Spleen (tissue), 11 donors: Measurements from ENCODE around the gene IGSF5. TPM values are rescaled to one million over a fixed set of nuclear protein-coding genes. Genes with fewer than 3 reads are reported as not detected.

Source experiments
- DNase-seq: peaks from one replicate; pipeline ENCODE4 v3.0.0-alpha.2; 2020
- H3K27ac ChIP-seq, 8 donors: fragments of 200-600 bp; sonication (generic) in 7 of 8; 1 replicate in 4 of 8; 2 replicates in 4 of 8; pipeline versions ENCODE4 v1.5.0 to v1.8.0; 2016 to 2021; ENCODE audit warnings: inconsistent platforms in 4 of 8, mild to moderate bottlenecking in 4 of 8, moderate library complexity in 1 of 8
- H3K27me3 ChIP-seq, 7 donors: fragments of 200-600 bp; sonication (generic) in 6 of 7; replicated peaks in 1 of 7; 1 replicate in 4 of 7; 2 replicates in 3 of 7; pipeline versions ENCODE4 v1.5.0 to v1.8.0; 2016 to 2021; ENCODE audit warnings: inconsistent platforms in 3 of 7, mild to moderate bottlenecking in 1 of 7
- H3K36me3 ChIP-seq, 6 donors: fragments of 200-600 bp; sonication (generic) in 5 of 6; 1 replicate in 4 of 6; 2 replicates in 2 of 6; pipeline versions ENCODE4 v1.5.0 to v1.8.0; 2016 to 2021; ENCODE audit warnings: inconsistent platforms in 2 of 6
- H3K4me1 ChIP-seq, 6 donors: fragments of 200-600 bp; sonication (generic) in 5 of 6; 1 replicate in 3 of 6; 2 replicates in 3 of 6; pipeline versions ENCODE4 v1.5.0 to v1.8.0; 2016 to 2021; ENCODE audit warnings: inconsistent platforms in 3 of 6
- H3K4me3 ChIP-seq, 8 donors: fragments of 200-600 bp; sonication (generic) in 7 of 8; 1 replicate in 4 of 8; 2 replicates in 4 of 8; pipeline versions ENCODE4 v1.5.0 to v1.8.0; 2016 to 2021; ENCODE audit warnings: inconsistent platforms in 4 of 8, mild to moderate bottlenecking in 4 of 8, moderate library complexity in 2 of 8
- H3K9me3 ChIP-seq, 8 donors: fragments of 200-600 bp; sonication (generic) in 7 of 8; 1 replicate in 4 of 8; 2 replicates in 4 of 8; pipeline versions ENCODE4 v1.5.0 to v1.8.0; 2016 to 2021; ENCODE audit warnings: inconsistent platforms in 4 of 8
- CTCF ChIP-seq, 11 experiments: fragments of 200-600 bp in 7 of 11; fragments of 450-650 bp in 4 of 11; sonication (generic) in 4 of 11; IDR thresholded peaks in 8 of 11; conservative IDR thresholded peaks in 3 of 11; 1 replicate in 7 of 11; 2 replicates in 4 of 11; pipeline versions ENCODE4 v1.4.0 to v1.8.0; 2016 to 2021; ENCODE audit warnings: antibody characterized with exemption in 11 of 11, inconsistent platforms in 4 of 11, mild to moderate bottlenecking in 1 of 11
- POLR2A ChIP-seq, 3 donors: fragments of 450-650 bp; IDR thresholded peaks; one replicate each; pipeline ENCODE4 v1.5.1; 2017; ENCODE audit warnings: antibody characterized with exemption in 3 of 3, mild to moderate bottlenecking in 1 of 3
- POLR2AphosphoS5 ChIP-seq, 3 donors: sonication (generic); formaldehyde crosslinking; IDR thresholded peaks; one replicate each; pipeline ENCODE4 v1.5.1; 2017; ENCODE audit warnings: antibody characterized with exemption in 3 of 3
- WGBS, 5 donors: extraction: QIAGEN DNeasy Blood & Tissue Kit in 3 of 5; methylation state at CpG; one replicate each; pipeline versions ENCODE4 v1.1.5 to v1.1.7; 2013 to 2018; 5-methylcytosine and 5-hydroxymethylcytosine counted together
- intact Hi-C: fragments of 100-400 bp; cut with DNase I; formaldehyde crosslinking; loops from one replicate; pipeline ENCODE4 v1.15.0; 2023; ENCODE audit warnings: low total_unique reads
- polyA plus RNA-seq, 3 donors: library from polyadenylated mRNA; stranded (reverse); fragments of 200-250 nt; gene quantifications; one replicate each; pipeline ENCODE4 v1.2.1, GENCODE V29; 2013
- total RNA-seq, 7 donors: library from RNA; depleted of rRNA in 3 of 7; stranded (reverse); fragments of >200 nt in 3 of 7; fragmentation: NEBNext Ultra II Directional in 4 of 7; extraction: Animal tissue kit (Norgen Biotek cat#: 25700) in 4 of 7; gene quantifications; one replicate each; pipeline versions ENCODE4 v1.1.0 to v1.2.1, GENCODE V29; 2016 to 2021
- donor health status: healthy with polysubstance abuse.
- donor health status: DM: no; HTN: no; CAD: no; lungs with moderate emphysema.
- donor health status: DM: no; HTN: no; CAD: no.
- donor health status: Bipolar disorder and iron deficiency.
- donor health status: healthy.
- donor health status: DM: no; HTN: no; CAD: no.
- donor health status: DM: yes; HTN: yes; CAD: no.

The IGSF5 gene
- total and polyA plus RNA-seq, 10 donors = 0.03 to 0.39 (median 0.10) TPM; not detected in 5

DNA sequence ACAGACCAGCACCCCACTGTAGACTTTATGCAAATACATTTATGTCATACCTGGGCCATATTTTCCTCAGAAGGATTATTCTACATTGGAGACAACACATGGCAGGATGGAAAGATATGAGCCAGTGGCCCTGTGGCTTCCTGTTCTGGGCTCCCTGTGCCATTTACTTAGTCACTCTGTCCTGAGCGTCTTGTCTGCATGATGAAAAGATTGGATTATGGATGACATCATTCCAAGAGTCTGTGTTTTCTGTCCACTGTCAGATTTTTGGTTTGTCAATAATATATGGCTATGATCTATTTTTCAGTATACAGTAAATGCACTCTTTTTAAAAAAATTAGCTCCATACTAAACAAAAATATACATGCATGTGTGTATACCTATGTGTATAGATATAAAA lies 30.8 kb downstream of the IGSF5 start:
- DNase-seq = no peak
- H3K36me3 ChIP-seq = no peaks in the 10 kb centered on the region
- H3K27me3 ChIP-seq = no peaks in the 10 kb centered on the region
- WGBS, 5 donors = 60 to 77% (median 64%) methylated on average over 1 of the region's 1 CpG
- no peak overlapping the region for H3K4me3 ChIP-seq
- no peak for TF ChIP-seq POLR2AphosphoS5 (IDR thresholded peaks at IDR 0.05)
- no peak for TF ChIP-seq CTCF (IDR thresholded peaks at IDR 0.05 in 8 of 11, conservative IDR thresholded peaks at IDR 0.05 in 3 of 11)
- no peak for TF ChIP-seq POLR2A (IDR thresholded peaks at IDR 0.05)
- H3K4me1 ChIP-seq = peaks cover 0 to 4% (median 0%) of the 10 kb centered on the region in 6 donors
- intact Hi-C loops = no loop called here
- H3K27ac ChIP-seq = no peak overlapping the region
- H3K9me3 ChIP-seq = no peaks in the 10 kb centered on the region

DNA sequence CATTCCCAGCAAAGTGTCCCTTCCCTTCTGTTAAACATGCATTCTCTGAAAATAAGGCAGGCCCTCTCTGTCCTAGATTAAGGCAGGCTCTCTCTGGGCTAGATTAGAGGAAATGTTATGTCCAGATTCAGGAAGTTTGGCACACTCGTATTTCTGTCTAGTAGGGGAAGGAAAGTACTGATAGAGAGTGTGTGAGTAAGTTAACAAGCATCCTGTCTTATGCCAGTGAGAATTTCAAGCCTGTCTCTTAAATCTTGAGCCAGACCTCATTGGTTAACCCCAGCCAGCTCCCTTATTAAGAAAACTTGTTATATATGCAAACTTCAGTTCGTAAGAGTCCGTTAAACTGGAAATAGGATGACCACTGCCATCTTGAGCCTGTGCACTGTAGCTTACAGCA lies 31.6 kb downstream of the IGSF5 start:
- intact Hi-C loops = no loop called here
- no peaks in the 10 kb centered on the region for H3K36me3 ChIP-seq
- DNase-seq = no peak
- no peak for TF ChIP-seq POLR2A (IDR thresholded peaks at IDR 0.05)
- TF ChIP-seq POLR2AphosphoS5 (IDR thresholded peaks at IDR 0.05) = no peak
- TF ChIP-seq CTCF (IDR thresholded peaks at IDR 0.05 in 8 of 11, conservative IDR thresholded peaks at IDR 0.05 in 3 of 11) = no peak
- H3K4me1 ChIP-seq = peaks cover 0 to 4% (median 0%) of the 10 kb centered on the region in 6 donors
- H3K4me3 ChIP-seq = no peak overlapping the region
- no peaks in the 10 kb centered on the region for H3K9me3 ChIP-seq
- no peak overlapping the region for H3K27ac ChIP-seq
- 3 to 9% (median 7%) methylated on average over 2 to 3 of the region's 3 CpGs for WGBS, 5 donors
- H3K27me3 ChIP-seq = no peaks in the 10 kb centered on the region

DNA sequence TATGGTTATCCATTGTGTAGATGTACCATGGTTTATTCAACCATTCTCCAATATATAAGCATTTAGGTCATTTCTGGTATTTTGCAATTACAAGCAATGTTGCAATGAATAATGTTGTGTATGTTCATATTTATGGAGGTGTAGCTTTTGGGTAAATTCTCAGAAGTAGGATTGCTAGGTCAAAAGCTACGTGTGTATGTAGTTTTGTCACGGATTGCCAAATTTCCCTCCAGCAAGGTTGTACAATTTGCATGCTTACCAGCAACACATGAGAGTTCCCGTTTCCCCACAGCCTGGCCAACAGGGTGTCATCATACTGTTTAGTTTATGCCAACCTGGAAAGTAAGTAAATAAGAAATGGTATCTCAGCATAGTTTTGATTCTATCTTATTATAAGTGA lies 36.3 kb downstream of the IGSF5 start:
- H3K27ac ChIP-seq = no peak overlapping the region
- peaks cover 0 to 4% (median 0%) of the 10 kb centered on the region in 6 donors for H3K4me1 ChIP-seq
- H3K27me3 ChIP-seq = no peaks in the 10 kb centered on the region
- WGBS, 5 donors = 76 to 87% (median 82%) methylated on average over 3 of the region's 3 CpGs
- DNase-seq = no peak
- H3K36me3 ChIP-seq = no peaks in the 10 kb centered on the region
- intact Hi-C loops = no loop called here
- no peaks in the 10 kb centered on the region for H3K9me3 ChIP-seq
- no peak overlapping the region for H3K4me3 ChIP-seq
- no peak for TF ChIP-seq CTCF (IDR thresholded peaks at IDR 0.05 in 8 of 11, conservative IDR thresholded peaks at IDR 0.05 in 3 of 11)
- no peak for TF ChIP-seq POLR2AphosphoS5 (IDR thresholded peaks at IDR 0.05)
- TF ChIP-seq POLR2A (IDR thresholded peaks at IDR 0.05) = no peak

DNA sequence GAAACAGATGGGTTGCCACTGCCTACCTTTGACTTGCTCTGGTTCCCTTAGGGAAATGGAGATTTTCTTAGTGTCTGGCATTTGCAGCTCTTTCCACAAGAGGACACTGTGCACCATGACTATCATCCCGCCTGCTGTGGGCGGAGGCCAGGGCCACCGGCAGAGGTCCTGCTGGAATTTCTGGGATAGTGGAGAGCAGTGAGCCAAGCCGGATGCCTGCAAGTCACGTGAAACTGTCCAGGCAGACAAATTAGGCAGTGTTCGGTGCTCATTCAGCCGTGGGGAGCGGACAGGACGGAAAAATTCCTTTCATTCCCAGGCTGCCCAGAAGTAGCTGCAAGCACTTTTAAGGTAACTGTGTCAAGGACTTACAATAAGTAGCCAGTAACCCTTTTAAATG lies 43.4 kb downstream of the IGSF5 start:
- 28 to 51% (median 37%) methylated on average over 9 of the region's 9 CpGs for WGBS, 5 donors

More for the DNA sequence above, 43.4 kb downstream of the IGSF5 start:
- Histone ChIP-seq H3K4me1 (peaks cover 0 to 6% (median 0%) of the 10 kb centered on the region in 6 donors), H3K36me3 (no peaks in the 10 kb centered on the region), H3K4me3 (peak overlapping the region in 1 of 8 donors; percentile 28), H3K27me3 (no peaks in the 10 kb centered on the region), H3K9me3 (no peaks in the 10 kb centered on the region), H3K27ac (peak overlapping the region in 2 of 8 donors; percentile 0 to 10)
- TF ChIP-seq POLR2A (IDR thresholded peaks at IDR 0.05) (no peak), CTCF (IDR thresholded peaks at IDR 0.05 in 8 of 11, conservative IDR thresholded peaks at IDR 0.05 in 3 of 11) (peak in 10 of 11 experiments; percentile 12 to 85 (median 62)), POLR2AphosphoS5 (IDR thresholded peaks at IDR 0.05) (peak in 2 of 3 donors; percentile 46 to 73)
- peak; percentile 85 for DNase-seq
- intact Hi-C loops = no loop called here
